Vagina (tissue), 2 donors: ENCODE results near the gene SPATA24.

Experiments used
- CTCF ChIP-seq, 3 experiments: fragments of 450-650 bp in 2 of 3; fragments of 200-600 bp in 1 of 3; sonication (generic) in 1 of 3; IDR thresholded peaks; one replicate each; pipeline ENCODE4 v1.5.1; 2017 to 2019; ENCODE audit warnings: antibody characterized with exemption in 3 of 3, mild to moderate bottlenecking in 2 of 3, moderate library complexity in 2 of 3
- POLR2A ChIP-seq, 2 donors: fragments of 450-650 bp; IDR thresholded peaks; one replicate each; pipeline ENCODE4 v1.6.1; 2017; ENCODE audit warnings: antibody characterized with exemption in 2 of 2, mild to moderate bottlenecking in 2 of 2, moderate library complexity in 2 of 2
- POLR2AphosphoS5 ChIP-seq, 2 donors: sonication (generic); formaldehyde crosslinking; IDR thresholded peaks; one replicate each; pipeline ENCODE4 v1.9.0; 2017; ENCODE audit warnings: antibody characterized with exemption in 2 of 2, mild to moderate bottlenecking in 2 of 2, low read depth in 1 of 2; ENCODE audit not compliant: insufficient read depth in 1 of 2

- TF ChIP-seq POLR2AphosphoS5 (IDR thresholded peaks at IDR 0.05; ENCODE audit: insufficient read depth in 1 of 2, low read depth in 1 of 2) (no peak), CTCF (IDR thresholded peaks at IDR 0.05) (no peak), POLR2A (IDR thresholded peaks at IDR 0.05) (no peak)
Observed at GRCh38 chr5:139360384-139360783, 43.5 kb downstream of the SPATA24 start.
